Measurements from ENCODE around the gene BLTP3B. TPM values are rescaled to one million over a fixed set of nuclear protein-coding genes. Genes with fewer than 3 reads are reported as not detected.

BLTP3B gene
- total RNA-seq, 1 experiment from 2014 or later = 19.1 TPM

DNA sequence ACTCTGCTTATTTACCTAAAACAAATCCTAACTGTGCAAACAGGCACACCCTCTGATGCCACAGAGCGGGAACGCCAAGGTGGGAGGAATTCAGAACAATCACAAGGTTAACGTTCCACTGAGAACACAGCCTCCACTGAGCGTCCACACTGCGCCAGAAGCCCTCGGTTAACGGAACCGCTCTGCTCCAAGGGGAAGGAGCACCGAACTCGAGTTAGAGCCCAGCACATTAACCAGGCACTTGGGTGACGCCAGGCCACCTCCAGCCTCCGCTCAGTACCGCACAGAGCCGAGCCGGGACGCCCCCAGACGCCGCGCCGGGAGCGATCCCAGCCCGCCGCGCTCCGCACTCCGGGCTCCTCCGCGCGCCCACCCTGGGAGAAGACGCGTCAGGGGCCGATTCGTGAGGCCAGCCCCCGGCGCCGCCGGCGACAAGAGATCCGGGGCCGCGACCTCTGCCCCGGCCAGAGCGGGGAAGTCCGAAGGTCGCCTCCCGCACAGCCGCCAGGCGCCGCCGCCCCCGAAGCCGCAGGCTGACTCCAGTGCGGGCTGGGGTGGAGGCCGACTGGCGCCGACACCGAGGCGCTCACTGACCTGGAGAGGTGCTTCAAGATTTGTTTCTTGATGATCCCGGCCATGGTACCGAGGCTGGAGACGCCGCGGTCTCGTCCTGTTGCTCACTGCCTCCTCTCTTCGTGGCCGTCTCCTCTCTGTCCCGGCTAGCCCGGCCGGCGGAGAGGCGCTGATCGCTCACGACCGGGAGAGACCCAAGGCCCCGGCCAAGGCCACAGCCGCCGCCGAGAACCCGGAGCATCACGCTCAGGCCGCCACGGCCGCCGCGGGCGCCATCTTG lies 450 bp downstream of the BLTP3B start:
- intact Hi-C loops (cut with micrococcal nuclease; ENCODE audit: unreplicated experiment) = no loop called here
- BruUV-seq (replicated peaks) = TSS peak; percentile 36
- CTCF ChIA-PET = no interaction called here
- Mint-ChIP-seq H3K4me3 (ENCODE audit: low read depth, unreplicated experiment) (peak overlapping the region; percentile 98), H3K4me1 (ENCODE audit: low read depth, unreplicated experiment) (peaks cover 26% of the 10 kb centered on the region), H3K36me3 (ENCODE audit: insufficient read depth, unreplicated experiment) (peaks cover 23% of the 10 kb centered on the region), H3K9me3 (ENCODE audit: low read depth, unreplicated experiment) (no peaks in the 10 kb centered on the region), H3K27ac (ENCODE audit: unreplicated experiment) (peak overlapping the region; percentile 51), H3K27me3 (ENCODE audit: unreplicated experiment) (no peaks in the 10 kb centered on the region)
- TF ChIP-seq, protein P1, sequence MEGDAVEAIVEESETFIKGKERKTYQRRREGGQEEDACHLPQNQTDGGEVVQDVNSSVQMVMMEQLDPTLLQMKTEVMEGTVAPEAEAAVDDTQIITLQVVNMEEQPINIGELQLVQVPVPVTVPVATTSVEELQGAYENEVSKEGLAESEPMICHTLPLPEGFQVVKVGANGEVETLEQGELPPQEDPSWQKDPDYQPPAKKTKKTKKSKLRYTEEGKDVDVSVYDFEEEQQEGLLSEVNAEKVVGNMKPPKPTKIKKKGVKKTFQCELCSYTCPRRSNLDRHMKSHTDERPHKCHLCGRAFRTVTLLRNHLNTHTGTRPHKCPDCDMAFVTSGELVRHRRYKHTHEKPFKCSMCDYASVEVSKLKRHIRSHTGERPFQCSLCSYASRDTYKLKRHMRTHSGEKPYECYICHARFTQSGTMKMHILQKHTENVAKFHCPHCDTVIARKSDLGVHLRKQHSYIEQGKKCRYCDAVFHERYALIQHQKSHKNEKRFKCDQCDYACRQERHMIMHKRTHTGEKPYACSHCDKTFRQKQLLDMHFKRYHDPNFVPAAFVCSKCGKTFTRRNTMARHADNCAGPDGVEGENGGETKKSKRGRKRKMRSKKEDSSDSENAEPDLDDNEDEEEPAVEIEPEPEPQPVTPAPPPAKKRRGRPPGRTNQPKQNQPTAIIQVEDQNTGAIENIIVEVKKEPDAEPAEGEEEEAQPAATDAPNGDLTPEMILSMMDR (IDR thresholded peaks at IDR 0.05; ENCODE audit: unreplicated experiment) = no peak
- peak; percentile 48 for DNase-seq

DNA sequence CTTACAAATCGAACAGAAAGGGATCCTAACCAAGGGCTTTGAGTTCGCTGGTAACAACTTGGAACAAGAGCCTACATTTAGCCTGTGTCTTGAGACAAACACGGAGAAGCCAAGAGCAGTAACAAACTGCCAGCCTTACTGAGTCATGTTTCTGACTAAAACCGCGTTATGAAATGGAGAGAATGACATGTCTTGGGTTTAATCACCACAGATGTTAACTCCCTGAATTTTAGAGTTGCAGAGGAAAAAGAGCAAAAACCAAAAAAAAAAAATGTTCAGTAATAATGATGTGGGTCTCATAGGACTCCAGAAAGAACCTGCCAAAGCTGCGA lies 1.0 kb downstream of the BLTP3B start:
- Mint-ChIP-seq H3K36me3 (ENCODE audit: insufficient read depth, unreplicated experiment) (peaks cover 23% of the 10 kb centered on the region), H3K4me1 (ENCODE audit: low read depth, unreplicated experiment) (peaks cover 26% of the 10 kb centered on the region), H3K27ac (ENCODE audit: unreplicated experiment) (peak overlapping the region; percentile 51), H3K4me3 (ENCODE audit: low read depth, unreplicated experiment) (peak overlapping the region; percentile 98), H3K27me3 (ENCODE audit: unreplicated experiment) (no peaks in the 10 kb centered on the region), H3K9me3 (ENCODE audit: low read depth, unreplicated experiment) (no peaks in the 10 kb centered on the region)
- intact Hi-C loops (cut with micrococcal nuclease; ENCODE audit: unreplicated experiment) = no loop called here
- no TSS peak for BruUV-seq (replicated peaks)
- TF ChIP-seq, protein P1 (IDR thresholded peaks at IDR 0.05; ENCODE audit: unreplicated experiment) = no peak
- CTCF ChIA-PET = no interaction called here
- no peak for DNase-seq

DNA sequence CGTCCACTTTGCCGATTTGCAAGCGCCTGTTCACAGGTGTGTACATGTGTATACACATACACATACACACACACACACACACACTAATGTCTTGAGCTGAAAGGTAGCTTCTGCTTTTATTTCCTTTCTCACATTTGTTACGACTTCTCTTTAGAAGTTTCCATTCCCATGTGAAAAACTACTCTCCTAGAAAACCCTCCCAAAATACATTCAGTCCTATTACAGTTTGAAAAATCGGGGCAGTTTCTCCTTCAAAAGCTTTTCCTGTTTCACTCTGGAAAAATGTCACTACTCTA lies 3.9 kb downstream of the BLTP3B start:
- BruUV-seq (replicated peaks) = no TSS peak
- DNase-seq = no peak
- Mint-ChIP-seq H3K4me1 (ENCODE audit: low read depth, unreplicated experiment) (peaks cover 25% of the 10 kb centered on the region), H3K27ac (ENCODE audit: unreplicated experiment) (no peak overlapping the region), H3K36me3 (ENCODE audit: insufficient read depth, unreplicated experiment) (peaks cover 23% of the 10 kb centered on the region), H3K4me3 (ENCODE audit: low read depth, unreplicated experiment) (no peak overlapping the region), H3K9me3 (ENCODE audit: low read depth, unreplicated experiment) (no peaks in the 10 kb centered on the region), H3K27me3 (ENCODE audit: unreplicated experiment) (no peaks in the 10 kb centered on the region)
- CTCF ChIA-PET = interaction anchor here (1.1 to 3.0 kb wide), 3 partner anchors 54 to 90 kb away, joined by 3 to 15 read pairs (median 4); partner anchors contain the start of gene ACTR6
- intact Hi-C loops (cut with micrococcal nuclease; ENCODE audit: unreplicated experiment) = loop anchor here (1.0 kb wide), 1 partner anchor 63 kb away; no protein-coding TSS in a partner anchor
- TF ChIP-seq, protein P1 (IDR thresholded peaks at IDR 0.05; ENCODE audit: unreplicated experiment) = no peak

DNA sequence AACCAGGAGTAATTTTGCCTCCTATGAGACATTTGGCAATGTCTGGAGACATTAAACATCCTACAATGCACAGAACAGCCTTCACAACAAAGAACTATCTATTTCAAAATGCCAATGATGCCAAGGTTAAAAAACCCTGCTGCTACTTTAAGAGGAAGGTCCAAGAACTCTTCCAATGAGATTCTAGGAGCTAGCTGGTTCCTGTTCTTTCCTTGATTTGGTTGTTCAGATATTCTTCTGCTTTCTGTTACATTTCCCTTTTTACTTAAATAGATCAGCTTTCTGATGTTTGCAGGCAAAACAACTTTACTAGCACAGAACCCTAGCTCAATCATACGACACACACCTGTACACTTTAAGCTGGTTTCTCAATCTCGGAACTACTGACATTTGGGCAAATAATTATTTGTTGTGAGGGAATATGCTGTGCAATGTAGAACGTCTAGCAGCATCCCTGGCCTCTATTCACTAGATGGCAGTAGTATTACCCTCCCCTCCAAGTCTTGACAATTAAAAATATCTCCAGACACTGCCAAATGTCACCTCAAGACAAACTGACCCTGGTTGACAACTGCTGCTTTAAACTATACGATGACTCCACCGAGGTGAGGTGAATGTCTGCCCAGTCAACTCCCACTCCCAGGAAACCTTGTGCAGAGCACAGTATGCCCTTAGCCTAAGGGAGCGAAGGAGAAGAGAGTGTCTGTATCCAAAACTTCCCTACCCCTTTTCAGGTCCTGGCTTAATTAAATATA lies 4.4 kb downstream of the BLTP3B start:
- BruUV-seq (replicated peaks) = no TSS peak
- intact Hi-C loops (cut with micrococcal nuclease; ENCODE audit: unreplicated experiment) = loop anchor here (1.0 kb wide), 1 partner anchor 63 kb away; no protein-coding TSS in a partner anchor
- no peak for DNase-seq
- Mint-ChIP-seq H3K4me3 (ENCODE audit: low read depth, unreplicated experiment) (no peak overlapping the region), H3K27me3 (ENCODE audit: unreplicated experiment) (no peaks in the 10 kb centered on the region), H3K27ac (ENCODE audit: unreplicated experiment) (no peak overlapping the region), H3K9me3 (ENCODE audit: low read depth, unreplicated experiment) (no peaks in the 10 kb centered on the region), H3K4me1 (ENCODE audit: low read depth, unreplicated experiment) (peaks cover 20% of the 10 kb centered on the region), H3K36me3 (ENCODE audit: insufficient read depth, unreplicated experiment) (peaks cover 18% of the 10 kb centered on the region)
- CTCF ChIA-PET = interaction anchor here (1.1 to 3.0 kb wide), 3 partner anchors 54 to 91 kb away, joined by 3 to 15 read pairs (median 4); partner anchors contain the start of gene ACTR6
- TF ChIP-seq, protein P1 (IDR thresholded peaks at IDR 0.05; ENCODE audit: unreplicated experiment) = peak; percentile 24
